Measurements from ENCODE around the gene NSFL1C.

The NSFL1C gene

GRCh38 chr20:1494436-1494835 lies 27.8 kb upstream of the NSFL1C start:
- TF ChIP-seq, protein P1, sequence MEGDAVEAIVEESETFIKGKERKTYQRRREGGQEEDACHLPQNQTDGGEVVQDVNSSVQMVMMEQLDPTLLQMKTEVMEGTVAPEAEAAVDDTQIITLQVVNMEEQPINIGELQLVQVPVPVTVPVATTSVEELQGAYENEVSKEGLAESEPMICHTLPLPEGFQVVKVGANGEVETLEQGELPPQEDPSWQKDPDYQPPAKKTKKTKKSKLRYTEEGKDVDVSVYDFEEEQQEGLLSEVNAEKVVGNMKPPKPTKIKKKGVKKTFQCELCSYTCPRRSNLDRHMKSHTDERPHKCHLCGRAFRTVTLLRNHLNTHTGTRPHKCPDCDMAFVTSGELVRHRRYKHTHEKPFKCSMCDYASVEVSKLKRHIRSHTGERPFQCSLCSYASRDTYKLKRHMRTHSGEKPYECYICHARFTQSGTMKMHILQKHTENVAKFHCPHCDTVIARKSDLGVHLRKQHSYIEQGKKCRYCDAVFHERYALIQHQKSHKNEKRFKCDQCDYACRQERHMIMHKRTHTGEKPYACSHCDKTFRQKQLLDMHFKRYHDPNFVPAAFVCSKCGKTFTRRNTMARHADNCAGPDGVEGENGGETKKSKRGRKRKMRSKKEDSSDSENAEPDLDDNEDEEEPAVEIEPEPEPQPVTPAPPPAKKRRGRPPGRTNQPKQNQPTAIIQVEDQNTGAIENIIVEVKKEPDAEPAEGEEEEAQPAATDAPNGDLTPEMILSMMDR (IDR thresholded peaks at IDR 0.05), result no peak
- no peak for DNase-seq
- no peaks in the 10 kb centered on the region for H3K36me3 Mint-ChIP-seq (ENCODE audit: low read depth)
- no peak overlapping the region for H3K4me3 Mint-ChIP-seq
- H3K27me3 Mint-ChIP-seq (ENCODE audit: low read depth, poor library complexity), result peaks cover 51% of the 10 kb centered on the region
- H3K27ac Mint-ChIP-seq, result no peak overlapping the region
- peaks cover 13% of the 10 kb centered on the region for H3K4me1 Mint-ChIP-seq
- H3K9me3 Mint-ChIP-seq, result peaks cover 17% of the 10 kb centered on the region

DNA sequence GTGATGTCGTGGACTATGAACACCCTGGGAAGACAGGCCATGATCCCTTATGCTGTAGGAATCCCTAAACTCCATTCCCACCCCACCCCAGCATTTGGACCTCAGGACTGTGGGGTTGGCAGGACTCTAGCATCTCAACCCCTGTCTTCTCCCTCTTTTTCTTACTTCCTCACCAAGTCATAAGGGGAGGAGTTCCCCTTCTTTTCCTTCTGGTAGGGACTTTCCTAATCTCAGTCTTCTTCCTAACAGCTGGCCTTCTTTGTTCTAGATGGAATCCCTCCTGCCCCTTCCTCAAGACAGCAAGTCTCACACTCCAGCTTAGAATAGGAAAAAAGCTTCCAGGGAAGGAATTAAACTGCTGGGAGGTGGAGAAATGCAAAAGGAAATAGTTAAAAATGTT lies 26.9 kb upstream of the NSFL1C start:
- Mint-ChIP-seq H3K4me1 (peaks cover 13% of the 10 kb centered on the region), H3K4me3 (no peak overlapping the region), H3K9me3 (peaks cover 13% of the 10 kb centered on the region), H3K27ac (no peak overlapping the region), H3K36me3 (ENCODE audit: low read depth) (no peaks in the 10 kb centered on the region), H3K27me3 (ENCODE audit: low read depth, poor library complexity) (peaks cover 59% of the 10 kb centered on the region)
- TF ChIP-seq, protein P1 (IDR thresholded peaks at IDR 0.05), result no peak
- DNase-seq, result no peak

GRCh38 chr20:1491860-1492642 lies 25.4 kb upstream of the NSFL1C start:
- Mint-ChIP-seq H3K4me3 (no peak overlapping the region), H3K9me3 (peaks cover 2% of the 10 kb centered on the region), H3K27me3 (ENCODE audit: low read depth, poor library complexity) (peaks cover 72% of the 10 kb centered on the region), H3K36me3 (ENCODE audit: low read depth) (no peaks in the 10 kb centered on the region), H3K4me1 (peaks cover 13% of the 10 kb centered on the region), H3K27ac (no peak overlapping the region)
- TF ChIP-seq, protein P1 (IDR thresholded peaks at IDR 0.05), result no peak
- DNase-seq, result no peak

DNA sequence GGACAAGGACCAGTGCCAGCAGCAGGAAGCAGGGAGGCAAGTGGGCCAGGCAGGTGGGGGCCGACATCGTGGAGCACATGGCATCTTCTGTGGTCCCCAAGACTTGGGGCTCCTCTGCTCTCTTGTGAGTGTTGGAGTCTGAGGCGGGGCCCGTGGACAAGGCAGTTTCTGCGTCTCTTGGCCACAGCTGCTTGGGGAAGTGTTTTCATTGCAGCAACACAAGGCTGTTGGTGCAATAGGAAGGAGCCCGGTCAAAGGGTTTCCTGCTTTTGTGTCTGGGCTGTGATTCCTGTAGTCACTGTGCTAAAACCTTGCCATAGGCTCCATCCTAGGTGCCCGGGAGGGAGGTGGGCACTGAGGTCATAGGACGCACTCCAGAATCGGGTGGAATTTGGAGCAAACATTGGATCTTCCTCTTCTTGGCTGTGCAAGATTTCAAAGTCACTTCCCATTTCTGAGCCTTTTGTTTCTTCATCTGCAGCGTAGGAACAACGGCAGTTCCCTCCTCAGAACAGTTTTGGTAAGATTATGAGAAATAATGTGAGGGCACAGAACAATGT lies 24.7 kb upstream of the NSFL1C start, which contains the start of gene SIRPB2:
Gene SIRPB2, minus strand, starts transcription at position 140 of the 560 bp plus-strand sequence. Its CDS starts 61 bp downstream, at position 79.
- H3K4me3 Mint-ChIP-seq, result no peak within 1 kb of the TSS
- H3K36me3 Mint-ChIP-seq (ENCODE audit: low read depth), result no peaks in the 10 kb centered on the region
- DNase-seq, result no peak
- H3K4me1 Mint-ChIP-seq, result peaks cover 13% of the 10 kb centered on the region
- H3K27ac Mint-ChIP-seq, result no peak within 1 kb of the TSS
- H3K27me3 Mint-ChIP-seq (ENCODE audit: low read depth, poor library complexity), result peaks cover 77% of the 10 kb centered on the region
- TF ChIP-seq, protein P1 (IDR thresholded peaks at IDR 0.05), result no peak
- no peaks in the 10 kb centered on the region for H3K9me3 Mint-ChIP-seq

- TF ChIP-seq, protein P1 (IDR thresholded peaks at IDR 0.05), result no peak
- no peak for DNase-seq
- Mint-ChIP-seq H3K27me3 (ENCODE audit: low read depth, poor library complexity) (peaks cover 77% of the 10 kb centered on the region), H3K4me3 (no peak overlapping the region), H3K27ac (no peak overlapping the region), H3K9me3 (no peaks in the 10 kb centered on the region), H3K36me3 (ENCODE audit: low read depth) (no peaks in the 10 kb centered on the region), H3K4me1 (peaks cover 13% of the 10 kb centered on the region)
These were observed 24.1 kb upstream of the NSFL1C start for GRCh38 chr20:1490643-1491195.

All from nephron progenitor cell (in vitro differentiated cells).